ENCODE data around the gene LRRC37A3.
"Not testable (repeated sequence)": the region's sequence is repeated elsewhere in the genome, so short reads cannot be mapped to it uniquely, and the experiment has no call there.

Gene LRRC37A3

DNA sequence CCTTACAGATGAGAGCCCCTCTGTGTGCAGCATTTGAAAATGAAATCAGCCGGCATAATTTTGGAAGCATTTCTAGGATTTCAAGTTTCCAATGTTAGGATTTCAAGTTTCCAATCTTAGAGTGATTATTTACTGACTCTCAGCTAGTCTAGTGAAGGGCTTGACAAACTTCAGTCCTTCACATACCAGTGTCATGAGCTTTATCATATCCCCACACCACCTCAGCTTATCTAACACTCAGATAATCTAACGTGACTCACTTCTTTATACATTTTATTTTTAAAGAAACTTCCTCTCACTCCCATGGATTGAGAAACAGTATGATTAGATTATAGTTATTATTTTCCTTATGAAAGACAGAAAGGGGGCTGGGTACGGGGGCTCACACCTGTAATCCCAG, 9.4 kb upstream of the LRRC37A3 start:
- not testable (repeated sequence) for H3K4me3 ChIP-seq (ENCODE audit: low read depth, low read length)

DNA sequence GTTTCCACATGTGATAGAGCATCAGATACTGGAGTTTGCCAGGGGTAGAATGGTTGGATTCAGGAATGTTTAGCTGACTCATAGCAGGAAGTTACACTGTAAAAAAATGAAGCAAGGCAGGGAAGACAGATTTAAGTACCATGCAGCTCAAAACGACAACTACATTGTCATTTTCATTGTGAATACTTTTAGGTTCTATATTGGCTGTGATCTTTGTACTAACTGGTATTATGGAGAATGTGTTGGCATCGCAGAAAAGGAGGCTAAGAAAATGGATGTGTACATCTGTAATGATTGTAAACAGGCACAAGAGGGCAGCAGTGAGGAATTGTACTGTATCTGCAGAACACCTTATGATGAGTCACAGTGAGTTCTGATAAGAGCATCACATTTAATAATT, 8.2 kb upstream of the LRRC37A3 start:
- TF ChIP-seq, protein P1, sequence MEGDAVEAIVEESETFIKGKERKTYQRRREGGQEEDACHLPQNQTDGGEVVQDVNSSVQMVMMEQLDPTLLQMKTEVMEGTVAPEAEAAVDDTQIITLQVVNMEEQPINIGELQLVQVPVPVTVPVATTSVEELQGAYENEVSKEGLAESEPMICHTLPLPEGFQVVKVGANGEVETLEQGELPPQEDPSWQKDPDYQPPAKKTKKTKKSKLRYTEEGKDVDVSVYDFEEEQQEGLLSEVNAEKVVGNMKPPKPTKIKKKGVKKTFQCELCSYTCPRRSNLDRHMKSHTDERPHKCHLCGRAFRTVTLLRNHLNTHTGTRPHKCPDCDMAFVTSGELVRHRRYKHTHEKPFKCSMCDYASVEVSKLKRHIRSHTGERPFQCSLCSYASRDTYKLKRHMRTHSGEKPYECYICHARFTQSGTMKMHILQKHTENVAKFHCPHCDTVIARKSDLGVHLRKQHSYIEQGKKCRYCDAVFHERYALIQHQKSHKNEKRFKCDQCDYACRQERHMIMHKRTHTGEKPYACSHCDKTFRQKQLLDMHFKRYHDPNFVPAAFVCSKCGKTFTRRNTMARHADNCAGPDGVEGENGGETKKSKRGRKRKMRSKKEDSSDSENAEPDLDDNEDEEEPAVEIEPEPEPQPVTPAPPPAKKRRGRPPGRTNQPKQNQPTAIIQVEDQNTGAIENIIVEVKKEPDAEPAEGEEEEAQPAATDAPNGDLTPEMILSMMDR (IDR thresholded peaks at IDR 0.05; ENCODE audit: low read depth, low read length) = peak; percentile 24; the same call in 1 of the 2 replicates
- not testable (repeated sequence) for H3K4me3 ChIP-seq (ENCODE audit: low read depth, low read length)

DNA sequence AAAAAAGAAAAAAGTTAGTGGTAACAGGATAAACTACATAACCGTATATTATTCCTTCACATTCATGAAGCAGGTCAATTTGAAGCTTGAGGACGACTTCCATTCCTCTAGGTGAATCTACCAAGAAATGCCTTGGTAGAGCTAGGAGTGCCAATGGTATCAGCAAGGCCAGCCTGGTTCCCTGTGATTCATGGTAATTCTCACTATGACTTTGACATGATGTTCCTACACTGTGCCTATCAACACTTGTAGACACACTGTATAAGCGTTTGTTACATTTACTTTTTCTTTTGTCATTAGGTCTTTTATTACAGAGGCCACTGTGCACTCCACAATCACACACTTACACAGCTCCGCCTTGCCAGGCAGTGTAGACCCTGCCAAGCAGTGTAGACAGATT, 7.2 kb upstream of the LRRC37A3 start:
- not testable (repeated sequence) for H3K4me3 ChIP-seq (ENCODE audit: low read depth, low read length)

DNA sequence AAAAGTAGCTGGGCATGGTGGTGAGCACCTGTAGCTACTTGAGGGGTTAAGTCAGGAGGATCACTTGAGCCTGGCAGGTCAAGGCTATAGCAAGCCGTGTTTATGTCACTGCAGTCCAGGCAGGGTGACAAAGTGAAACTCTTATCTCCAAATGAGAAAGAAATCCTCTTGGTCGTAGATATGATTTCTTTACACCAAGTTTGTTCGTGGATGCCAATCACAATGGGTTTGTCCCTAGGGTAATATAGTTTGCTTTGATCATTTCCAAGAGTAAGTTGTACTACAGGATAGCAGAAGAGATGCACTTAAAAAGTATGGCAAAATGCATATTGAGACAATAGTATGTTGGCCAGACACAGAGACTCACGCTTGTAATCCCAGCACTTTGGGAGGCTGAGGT, 6.0 kb upstream of the LRRC37A3 start:
- not testable (repeated sequence) for H3K4me3 ChIP-seq (ENCODE audit: low read depth, low read length)

DNA sequence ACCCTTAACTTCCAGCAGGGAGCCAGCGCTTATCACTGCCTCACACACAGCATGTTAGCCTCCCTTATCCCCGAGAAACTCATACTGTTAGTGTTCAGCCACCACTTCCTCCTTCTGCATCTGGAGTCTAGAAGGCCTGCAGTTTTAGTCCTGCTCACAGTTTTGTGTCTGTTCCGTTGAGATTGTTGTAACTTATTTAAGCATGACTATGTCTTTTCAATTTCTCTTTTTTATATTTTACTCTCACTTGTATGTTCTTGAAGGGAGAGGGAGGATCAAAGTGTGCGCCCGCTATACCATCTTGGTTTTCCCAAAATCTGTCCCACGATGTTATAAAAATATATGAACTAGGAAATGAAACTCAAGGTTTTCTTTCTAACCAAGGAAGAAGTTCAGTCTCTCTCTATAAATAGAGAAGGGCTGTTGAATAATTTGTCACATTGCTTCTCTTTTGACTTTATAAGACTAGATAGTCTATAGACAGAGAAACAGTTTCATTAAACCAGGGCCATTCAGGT, 3.8 kb upstream of the LRRC37A3 start:
- not testable (repeated sequence) for H3K4me3 ChIP-seq (ENCODE audit: low read depth, low read length)

DNA sequence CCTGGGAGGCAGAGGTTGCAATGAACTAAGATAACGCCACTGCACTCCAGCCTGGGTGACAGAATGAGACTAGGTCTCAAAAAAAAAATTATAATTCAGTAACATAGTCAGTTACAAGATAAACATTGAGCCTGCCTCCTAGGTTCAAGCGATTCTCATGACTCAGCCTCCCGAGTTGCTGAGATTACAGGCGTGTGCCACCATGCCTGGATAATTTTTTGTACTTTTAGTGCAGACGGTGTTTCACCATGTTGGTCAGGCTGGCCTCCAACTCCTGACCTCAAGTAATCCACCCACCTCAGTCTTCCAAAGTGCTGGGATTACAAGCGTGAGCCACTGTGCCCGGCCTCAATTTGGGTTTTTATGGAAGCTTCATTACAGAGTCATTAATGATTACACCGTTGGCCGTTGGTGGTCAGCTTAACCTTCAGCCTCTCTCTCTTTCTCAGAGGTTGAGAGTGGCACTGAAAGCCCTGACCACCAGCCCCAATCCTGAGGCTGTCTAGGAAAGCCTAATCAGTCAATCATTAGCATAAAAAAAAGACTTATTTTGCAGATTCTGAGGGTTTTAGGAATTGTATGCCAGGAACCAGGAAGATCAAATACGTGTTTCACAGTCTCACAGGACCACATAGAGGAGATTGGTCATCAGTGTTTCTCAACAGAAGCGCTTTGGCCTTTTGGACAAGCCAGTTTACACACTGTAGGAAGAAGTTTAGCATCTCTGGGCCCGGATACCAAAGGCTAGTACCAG, 1.3 kb upstream of the LRRC37A3 start:
- TF ChIP-seq, protein P1 (IDR thresholded peaks at IDR 0.05; ENCODE audit: low read depth, low read length) = no peak
- no peak overlapping the region for H3K4me3 ChIP-seq (ENCODE audit: low read depth, low read length)

DNA sequence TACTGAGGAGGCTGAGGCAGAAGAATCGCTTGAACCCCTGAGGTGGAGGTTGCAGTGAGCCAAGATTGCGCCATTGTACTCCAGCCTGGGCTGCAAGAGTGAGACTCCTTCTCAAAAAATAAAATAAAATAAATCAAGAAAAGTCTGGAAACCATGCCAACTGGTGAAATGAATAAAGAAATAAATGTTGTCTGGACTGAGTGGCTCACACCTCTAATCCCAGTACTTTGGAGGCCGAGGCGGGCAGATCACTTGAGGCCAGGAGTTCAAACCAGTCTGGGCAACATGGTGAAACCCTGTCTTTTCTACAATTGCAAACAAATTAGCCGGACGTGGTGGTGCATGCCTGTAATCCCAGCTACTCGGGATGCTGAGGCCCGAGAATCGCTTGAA, 744 bp upstream of the LRRC37A3 start:
- H3K4me3 ChIP-seq (ENCODE audit: low read depth, low read length) = peak overlapping the region; percentile 59
- TF ChIP-seq, protein P1 (IDR thresholded peaks at IDR 0.05; ENCODE audit: low read depth, low read length) = no peak

DNA sequence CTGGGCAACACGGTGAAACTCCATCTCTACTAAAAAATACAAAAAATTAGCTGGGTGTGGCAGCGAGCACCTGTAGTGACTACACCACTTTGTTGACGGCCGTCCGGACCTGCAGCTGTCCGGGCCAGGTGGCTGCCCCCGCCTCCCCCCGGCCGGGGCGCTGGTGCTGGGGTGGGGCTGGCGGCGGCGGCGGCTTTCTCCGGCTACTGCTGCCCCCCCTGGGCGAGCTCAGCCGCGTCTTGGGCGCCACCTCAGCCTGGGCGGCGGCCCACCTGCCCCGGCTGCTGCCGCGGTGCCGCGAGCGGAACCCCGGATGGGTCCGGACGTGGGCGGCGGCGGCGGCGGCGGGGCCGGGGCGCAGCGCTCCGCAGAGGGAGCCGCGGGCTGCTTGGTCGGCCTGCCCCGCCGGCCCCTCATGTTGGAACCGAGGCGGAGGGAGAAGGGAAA, 413 bp downstream of the LRRC37A3 start:
- peak overlapping the region; percentile 59 for H3K4me3 ChIP-seq (ENCODE audit: low read depth, low read length)

DNA sequence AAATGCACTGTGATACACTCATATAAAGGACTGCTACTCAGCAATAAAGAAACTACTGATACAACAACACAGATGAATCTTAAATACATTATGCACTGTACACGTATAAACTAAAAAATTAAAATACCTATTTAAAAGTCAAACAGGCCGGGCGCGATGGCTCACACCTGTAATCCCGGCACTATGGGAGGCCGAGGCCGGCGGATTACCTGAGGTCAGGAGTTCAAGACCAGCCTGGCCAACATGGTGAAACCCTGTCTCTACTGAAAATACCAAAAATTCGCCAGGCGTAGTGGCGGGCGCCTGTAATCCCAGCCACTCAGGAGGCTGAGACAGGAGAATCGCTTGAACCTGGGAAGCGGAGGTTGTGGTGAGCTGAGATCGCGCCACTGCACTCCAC, 1.7 kb downstream of the LRRC37A3 start:
- H3K4me3 ChIP-seq (ENCODE audit: low read depth, low read length) = not testable (repeated sequence)

DNA sequence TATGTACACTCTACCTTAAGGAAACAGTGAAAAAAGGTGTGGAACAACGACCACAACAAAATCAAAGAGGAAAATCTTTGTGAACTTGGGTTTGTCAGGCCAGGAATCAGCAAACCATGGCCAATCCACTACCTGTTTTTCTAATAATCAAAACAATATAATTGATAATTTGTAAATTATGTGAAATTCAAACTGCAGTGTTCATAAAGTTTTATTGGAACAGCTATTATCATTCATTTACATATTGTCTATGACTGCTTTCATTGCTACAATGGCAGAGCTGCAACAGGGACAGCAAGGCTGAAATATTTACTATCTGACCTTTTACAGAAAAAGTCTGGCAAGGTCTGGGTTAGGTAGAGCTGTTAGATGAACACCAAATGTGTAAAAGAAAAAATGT, 4.0 kb downstream of the LRRC37A3 start:
- not testable (repeated sequence) for H3K4me3 ChIP-seq (ENCODE audit: low read depth, low read length)

DNA sequence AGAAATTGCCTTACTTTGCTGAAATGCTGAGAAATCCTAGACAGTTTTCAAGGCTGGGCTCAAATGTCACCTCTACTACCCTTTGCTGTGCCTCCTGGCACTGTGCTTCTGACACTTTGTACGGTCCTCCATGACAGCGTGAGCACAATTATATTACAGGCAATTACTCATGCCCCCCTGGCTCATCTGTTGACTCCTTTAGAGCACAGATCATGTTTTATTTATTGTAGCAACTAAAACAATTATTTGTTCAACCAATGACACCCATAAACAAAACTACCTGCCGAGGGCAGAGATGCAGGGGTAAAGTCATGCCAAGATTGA, 9.1 kb downstream of the LRRC37A3 start:
- not testable (repeated sequence) for H3K4me3 ChIP-seq (ENCODE audit: low read depth, low read length)

DNA sequence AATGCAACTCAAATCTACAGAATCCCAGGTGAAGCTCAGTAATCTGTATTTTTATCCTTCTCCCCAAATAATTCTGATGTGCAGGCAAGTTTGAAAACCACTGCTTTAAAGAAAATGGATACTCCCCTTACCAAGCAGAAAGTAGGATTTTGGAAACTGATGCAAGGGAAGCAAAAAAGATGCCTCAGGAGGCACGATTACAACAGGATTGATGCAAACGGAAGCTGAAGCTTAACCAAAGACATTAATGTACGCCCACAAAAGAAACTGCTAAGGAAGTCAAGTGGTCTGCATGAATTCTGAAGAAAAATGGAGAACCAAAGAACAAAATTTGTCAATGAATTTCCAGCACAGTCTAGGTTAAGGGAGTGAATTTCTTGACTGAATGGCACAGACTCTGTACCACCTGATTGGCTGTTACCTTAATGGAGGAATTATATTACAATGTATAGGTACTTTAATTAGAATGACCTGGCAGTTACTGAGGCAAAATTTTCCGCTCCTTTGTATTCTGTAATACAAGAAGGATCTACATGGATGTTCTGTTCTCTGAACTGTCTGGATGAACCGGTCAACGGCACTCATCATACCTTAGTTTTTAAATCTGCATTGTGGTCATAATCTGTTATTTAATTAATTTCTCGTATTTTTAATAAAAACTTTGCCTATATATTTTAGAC, 9.6 kb downstream of the LRRC37A3 start:
- not testable (repeated sequence) for H3K4me3 ChIP-seq (ENCODE audit: low read depth, low read length)

DNA sequence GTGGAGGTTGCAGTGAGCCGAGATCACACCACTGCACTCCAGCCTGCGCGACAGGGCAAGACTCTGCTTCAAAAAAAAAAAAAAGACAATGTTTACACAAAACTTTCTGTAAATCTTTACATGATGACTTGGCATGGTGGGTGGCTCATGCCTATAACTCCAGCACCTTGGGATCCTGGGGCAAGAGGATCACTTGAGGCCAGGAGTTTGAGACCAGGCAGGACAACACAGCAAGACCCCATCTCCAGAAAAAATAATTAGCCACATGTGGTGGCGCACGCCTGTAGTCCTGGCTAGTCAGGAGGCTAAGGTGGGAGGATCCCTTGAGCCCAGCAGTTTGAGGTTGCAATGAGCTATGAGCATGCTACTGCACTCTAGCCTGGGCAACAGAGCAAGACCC, 15.2 kb downstream of the LRRC37A3 start:
- H3K4me3 ChIP-seq (ENCODE audit: low read depth, low read length) = not testable (repeated sequence)

DNA sequence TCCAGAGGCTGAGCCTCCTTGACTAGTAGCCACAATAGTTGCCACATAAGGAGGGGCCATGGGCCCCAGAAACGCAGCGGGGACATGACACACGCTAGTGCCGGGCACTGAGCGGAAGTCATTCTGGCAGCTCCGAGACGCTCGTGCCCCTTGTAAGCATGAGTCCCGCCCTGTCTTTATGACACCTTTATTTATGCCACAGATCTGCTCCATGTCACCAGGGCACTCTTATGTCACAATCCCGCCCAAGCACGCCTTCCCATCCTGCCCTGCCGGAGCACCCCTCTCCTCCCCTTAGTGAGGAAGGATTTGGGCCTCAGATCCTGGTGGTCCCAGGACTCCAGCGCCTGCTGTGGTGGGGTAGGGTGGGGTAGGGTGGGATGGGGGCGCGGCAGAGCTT, 22.1 kb downstream of the LRRC37A3 start:
- not testable (repeated sequence) for H3K4me3 ChIP-seq (ENCODE audit: low read depth, low read length)

DNA sequence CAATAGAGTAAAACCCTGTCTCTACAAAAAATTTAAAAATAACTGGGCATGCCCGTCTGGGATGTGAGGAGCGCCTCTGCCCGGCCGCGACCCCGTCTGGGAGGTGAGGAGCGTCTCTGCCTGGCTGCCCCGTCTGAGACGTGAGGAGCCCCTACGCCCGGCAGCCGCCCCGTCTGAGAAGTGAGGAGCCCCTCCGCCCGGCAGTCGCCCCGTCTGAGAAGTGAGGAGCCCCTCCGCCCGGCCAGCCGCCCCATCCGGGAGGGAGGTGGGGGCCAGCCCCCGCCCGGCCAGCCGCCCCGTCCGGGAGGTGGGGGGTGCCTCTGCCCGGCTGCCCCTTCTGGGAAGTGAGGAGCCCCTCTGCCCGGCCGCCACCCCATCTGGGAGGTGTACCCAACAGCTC, 45.1 kb downstream of the LRRC37A3 start:
- H3K4me3 ChIP-seq (ENCODE audit: low read depth, low read length) = not testable (repeated sequence)
